ENCODE measurements around the gene ACKR3. TPM values are rescaled to one million over a fixed set of nuclear protein-coding genes. Genes with fewer than 3 reads are reported as not detected.

Gene ACKR3
- total RNA-seq = 1 to 10 TPM; 1.3 to 1.5 TPM

- H3K27me3 Mint-ChIP-seq = no peaks in the 10 kb centered on the region
- no peaks in the 10 kb centered on the region for H3K36me3 Mint-ChIP-seq
- H3K9me3 Mint-ChIP-seq = no peaks in the 10 kb centered on the region
- no peak within 1 kb of the TSS for H3K27ac Mint-ChIP-seq
- H3K4me1 Mint-ChIP-seq = peaks cover 22% of the 10 kb centered on the region
- peak; percentile 68 for DNase-seq
- peak within 1 kb of the TSS; percentile 79 for H3K4me3 Mint-ChIP-seq
These were observed at the start of gene ACKR3 for GRCh38 chr2:236569573-236569973. ACKR3 (plus strand) TSS chr2:236569825; CDS start chr2:236580466, 10,641 bp downstream.

- Mint-ChIP-seq H3K4me1 (no peaks in the 10 kb centered on the region), H3K36me3 (no peaks in the 10 kb centered on the region), H3K4me3 (no peak overlapping the region), H3K9me3 (no peaks in the 10 kb centered on the region), H3K27ac (no peak overlapping the region), H3K27me3 (no peaks in the 10 kb centered on the region)
- no peak for DNase-seq
These were observed 48.1 kb upstream of the ACKR3 start for GRCh38 chr2:236521556-236521955.

GRCh38 chr2:236523249-236523648 is 46.4 kb upstream of the ACKR3 start:
- H3K4me3 Mint-ChIP-seq = no peak overlapping the region
- H3K27me3 Mint-ChIP-seq = no peaks in the 10 kb centered on the region
- H3K36me3 Mint-ChIP-seq = no peaks in the 10 kb centered on the region

GRCh38 chr2:236525411-236525997 is 44.1 kb upstream of the ACKR3 start:
- Mint-ChIP-seq H3K4me3 (no peak overlapping the region), H3K4me1 (no peaks in the 10 kb centered on the region), H3K36me3 (no peaks in the 10 kb centered on the region), H3K9me3 (no peaks in the 10 kb centered on the region), H3K27ac (no peak overlapping the region), H3K27me3 (no peaks in the 10 kb centered on the region)
- DNase-seq = no peak

More at GRCh38 chr2:236523249-236523648, 46.4 kb upstream of the ACKR3 start:
- Mint-ChIP-seq H3K9me3 (no peaks in the 10 kb centered on the region), H3K4me1 (no peaks in the 10 kb centered on the region), H3K27ac (no peak overlapping the region)
- DNase-seq = no peak

GRCh38 chr2:236526455-236527158 is 43.0 kb upstream of the ACKR3 start:
- no peaks in the 10 kb centered on the region for H3K36me3 Mint-ChIP-seq
- no peaks in the 10 kb centered on the region for H3K27me3 Mint-ChIP-seq
- no peak overlapping the region for H3K4me3 Mint-ChIP-seq
- DNase-seq = no peak
- no peak overlapping the region for H3K27ac Mint-ChIP-seq
- no peaks in the 10 kb centered on the region for H3K9me3 Mint-ChIP-seq
- no peaks in the 10 kb centered on the region for H3K4me1 Mint-ChIP-seq

- Mint-ChIP-seq H3K9me3 (no peaks in the 10 kb centered on the region), H3K36me3 (no peaks in the 10 kb centered on the region), H3K4me3 (no peak overlapping the region), H3K27ac (no peak overlapping the region), H3K27me3 (no peaks in the 10 kb centered on the region), H3K4me1 (no peaks in the 10 kb centered on the region)
- DNase-seq = no peak
These were observed 42.4 kb upstream of the ACKR3 start for GRCh38 chr2:236527159-236527630.

- no peak overlapping the region for H3K27ac Mint-ChIP-seq
- H3K27me3 Mint-ChIP-seq = no peaks in the 10 kb centered on the region
- no peaks in the 10 kb centered on the region for H3K9me3 Mint-ChIP-seq
- H3K4me3 Mint-ChIP-seq = no peak overlapping the region
- DNase-seq = no peak
- H3K36me3 Mint-ChIP-seq = no peaks in the 10 kb centered on the region
- no peaks in the 10 kb centered on the region for H3K4me1 Mint-ChIP-seq
These were observed 40.0 kb upstream of the ACKR3 start for GRCh38 chr2:236529606-236530005.

- H3K36me3 Mint-ChIP-seq = no peaks in the 10 kb centered on the region
- DNase-seq = no peak
- no peaks in the 10 kb centered on the region for H3K9me3 Mint-ChIP-seq
- H3K27ac Mint-ChIP-seq = no peak overlapping the region
- H3K4me1 Mint-ChIP-seq = no peaks in the 10 kb centered on the region
- H3K27me3 Mint-ChIP-seq = no peaks in the 10 kb centered on the region
- no peak overlapping the region for H3K4me3 Mint-ChIP-seq
These were observed 39.1 kb upstream of the ACKR3 start for GRCh38 chr2:236530512-236530911.

- no peak for DNase-seq
- H3K27me3 Mint-ChIP-seq = no peaks in the 10 kb centered on the region
These were observed 38.4 kb upstream of the ACKR3 start for GRCh38 chr2:236531195-236531594.

GRCh38 chr2:236531996-236532395 is 37.6 kb upstream of the ACKR3 start:
- Mint-ChIP-seq H3K4me3 (no peak overlapping the region), H3K4me1 (peaks cover 12% of the 10 kb centered on the region), H3K36me3 (no peaks in the 10 kb centered on the region), H3K27me3 (no peaks in the 10 kb centered on the region), H3K27ac (no peak overlapping the region), H3K9me3 (no peaks in the 10 kb centered on the region)
- DNase-seq = no peak

More at GRCh38 chr2:236531195-236531594, 38.4 kb upstream of the ACKR3 start:
- Mint-ChIP-seq H3K4me1 (peaks cover 4% of the 10 kb centered on the region), H3K27ac (no peak overlapping the region), H3K9me3 (no peaks in the 10 kb centered on the region), H3K36me3 (no peaks in the 10 kb centered on the region), H3K4me3 (no peak overlapping the region)

GRCh38 chr2:236533343-236533742 is 36.3 kb upstream of the ACKR3 start:
- Mint-ChIP-seq H3K4me1 (peaks cover 16% of the 10 kb centered on the region), H3K36me3 (no peaks in the 10 kb centered on the region), H3K27me3 (no peaks in the 10 kb centered on the region), H3K9me3 (no peaks in the 10 kb centered on the region), H3K27ac (no peak overlapping the region), H3K4me3 (no peak overlapping the region)
- no peak for DNase-seq

- Mint-ChIP-seq H3K4me3 (no peak overlapping the region), H3K4me1 (peaks cover 29% of the 10 kb centered on the region), H3K36me3 (peaks cover 5% of the 10 kb centered on the region), H3K27ac (no peak overlapping the region), H3K9me3 (no peaks in the 10 kb centered on the region), H3K27me3 (no peaks in the 10 kb centered on the region)
- no peak for DNase-seq
These were observed 34.6 kb upstream of the ACKR3 start for GRCh38 chr2:236535024-236535423.

- H3K4me1 Mint-ChIP-seq = peaks cover 44% of the 10 kb centered on the region
- H3K27ac Mint-ChIP-seq = peak overlapping the region; percentile 91
- no peaks in the 10 kb centered on the region for H3K27me3 Mint-ChIP-seq
- H3K4me3 Mint-ChIP-seq = peak overlapping the region; percentile 89
- peaks cover 19% of the 10 kb centered on the region for H3K36me3 Mint-ChIP-seq
- peaks cover 6% of the 10 kb centered on the region for H3K9me3 Mint-ChIP-seq
- DNase-seq = peak; percentile 54
These were observed 32.8 kb upstream of the ACKR3 start for GRCh38 chr2:236536727-236537398.

GRCh38 chr2:236538242-236538641 is 31.4 kb upstream of the ACKR3 start:
- H3K27me3 Mint-ChIP-seq = no peaks in the 10 kb centered on the region

GRCh38 chr2:236541008-236541562 is 28.5 kb upstream of the ACKR3 start:
- H3K9me3 Mint-ChIP-seq = peaks cover 6% of the 10 kb centered on the region
- no peaks in the 10 kb centered on the region for H3K27me3 Mint-ChIP-seq
- peaks cover 37% of the 10 kb centered on the region for H3K36me3 Mint-ChIP-seq
- H3K27ac Mint-ChIP-seq = peak overlapping the region; percentile 55
- peaks cover 64% of the 10 kb centered on the region for H3K4me1 Mint-ChIP-seq
- no peak overlapping the region for H3K4me3 Mint-ChIP-seq
- DNase-seq = no peak

More at GRCh38 chr2:236538242-236538641, 31.4 kb upstream of the ACKR3 start:
- H3K4me3 Mint-ChIP-seq = peak overlapping the region; percentile 89
- H3K9me3 Mint-ChIP-seq = peaks cover 6% of the 10 kb centered on the region
- DNase-seq = peak; percentile 24
- H3K27ac Mint-ChIP-seq = peak overlapping the region; percentile 91
- peaks cover 32% of the 10 kb centered on the region for H3K36me3 Mint-ChIP-seq
- H3K4me1 Mint-ChIP-seq = peaks cover 48% of the 10 kb centered on the region

All from activated naive CD8-positive, alpha-beta T cell treated with anti-CD3 and anti-CD28 coated beads for 36 hours (primary cell).